Renal pelvis (tissue), 4 donors: Measurements from ENCODE around the gene KRTAP4-11. TPM values are rescaled to one million over a fixed set of nuclear protein-coding genes. Genes with fewer than 3 reads are reported as not detected.
"Not testable (repeated sequence)": the region's sequence is repeated elsewhere in the genome, so short reads cannot be mapped to it uniquely, and the experiment has no call there.

Experiments used
- DNase-seq: peaks from one replicate; pipeline ENCODE4 v3.0.0-alpha.2; 2013
- polyA plus RNA-seq, 3 donors: library from polyadenylated mRNA; unstranded; fragments of 120-200 nt; gene quantifications; one replicate each; pipeline ENCODE4 v1.2.1, GENCODE V29; 2013; ENCODE audit not compliant: insufficient read length in 3 of 3

KRTAP4-11 gene
- polyA plus RNA-seq, 3 donors, result not detected

GRCh38 chr17:41125064-41125463 lies 6.9 kb upstream of the KRTAP4-11 start:
- no peak for DNase-seq

DNA sequence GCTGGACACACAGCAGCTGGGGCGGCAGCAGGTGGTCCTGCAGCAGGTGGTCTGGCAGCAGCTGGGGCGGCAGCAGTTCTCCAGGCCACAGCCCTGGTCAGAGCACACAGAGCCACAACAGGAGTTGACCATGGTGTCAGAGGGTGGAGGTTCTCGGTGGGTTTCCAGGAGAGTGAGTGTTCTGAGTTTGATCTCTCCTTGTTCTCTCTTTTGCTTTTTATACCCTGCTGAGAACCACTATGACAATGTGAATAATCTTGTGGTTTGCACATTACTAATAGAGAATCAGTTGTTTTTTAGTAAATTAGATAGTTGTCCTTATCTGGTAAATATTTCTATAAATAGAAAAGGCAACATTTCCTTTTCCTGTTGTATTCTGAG lies 5.8 kb upstream of the KRTAP4-11 start, which contains the start of gene KRTAP4-12:
KRTAP4-12 (minus strand) TSS at position 192 of the 381 bp plus-strand sequence; CDS start at position 132, 60 bp downstream.
- not testable (repeated sequence) for DNase-seq

- DNase-seq, result not testable (repeated sequence)
Measured at GRCh38 chr17:41123292-41123990, 5.3 kb upstream of the KRTAP4-11 start.

GRCh38 chr17:41121742-41122141 lies 3.6 kb upstream of the KRTAP4-11 start:
- DNase-seq, result no peak

GRCh38 chr17:41119696-41120690 lies 1.8 kb upstream of the KRTAP4-11 start:
- not testable (repeated sequence) for DNase-seq

GRCh38 chr17:41118721-41119120 lies 548 bp upstream of the KRTAP4-11 start:
- DNase-seq, result no peak

DNA sequence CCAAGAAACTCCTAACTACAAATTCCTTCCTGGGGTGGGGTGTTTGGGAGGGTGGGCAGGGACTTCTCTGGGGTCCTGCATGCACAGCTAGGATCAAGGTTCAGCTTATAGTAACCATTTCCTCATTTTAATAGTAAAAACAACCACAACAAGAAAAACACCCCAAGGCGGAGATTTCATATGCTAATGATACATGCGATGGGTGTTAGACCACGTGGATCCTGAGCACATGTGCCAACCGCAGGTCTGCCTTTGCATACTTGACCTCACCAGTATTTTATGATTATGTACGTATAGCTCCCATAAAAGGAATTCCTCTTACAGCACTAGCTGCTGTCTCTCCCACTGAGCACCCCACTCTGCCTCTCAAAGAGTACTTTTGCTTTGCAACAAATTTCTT lies 1.9 kb downstream of the KRTAP4-11 start:
- no peak for DNase-seq

GRCh38 chr17:41111151-41111885 lies 6.9 kb downstream of the KRTAP4-11 start:
- DNase-seq, result no peak

DNA sequence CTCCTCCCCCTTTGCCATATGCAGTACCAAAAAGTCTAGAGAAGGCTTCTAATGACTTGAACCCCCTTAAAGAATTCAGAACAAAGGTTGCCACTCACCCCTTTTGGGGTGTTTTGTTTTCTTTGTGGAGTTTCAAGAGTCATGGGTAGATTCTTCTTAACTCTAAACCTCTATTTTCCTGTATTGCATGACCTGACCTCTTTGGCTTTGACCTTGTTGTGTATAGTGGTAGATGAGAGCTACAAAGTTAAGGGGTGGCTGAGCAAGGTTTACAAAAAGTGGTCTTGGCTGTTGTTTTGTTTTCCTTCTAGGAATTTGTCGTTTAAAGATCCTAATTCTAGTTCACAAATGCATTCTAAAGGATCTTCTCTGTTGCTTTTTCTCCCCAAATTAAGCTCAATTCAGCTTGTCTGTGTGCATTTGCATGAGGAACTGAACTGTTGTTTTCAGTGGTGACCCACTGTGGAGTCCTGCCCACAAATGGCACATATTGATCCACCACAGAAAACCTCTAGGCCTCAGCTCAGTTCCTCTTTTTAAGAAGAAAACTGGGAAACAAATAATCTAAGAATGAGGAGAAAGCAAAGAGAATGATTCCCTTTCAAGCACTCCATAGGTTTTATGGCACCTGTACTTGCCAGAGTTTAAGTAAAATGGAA lies 9.3 kb downstream of the KRTAP4-11 start:
- not testable (repeated sequence) for DNase-seq

DNA sequence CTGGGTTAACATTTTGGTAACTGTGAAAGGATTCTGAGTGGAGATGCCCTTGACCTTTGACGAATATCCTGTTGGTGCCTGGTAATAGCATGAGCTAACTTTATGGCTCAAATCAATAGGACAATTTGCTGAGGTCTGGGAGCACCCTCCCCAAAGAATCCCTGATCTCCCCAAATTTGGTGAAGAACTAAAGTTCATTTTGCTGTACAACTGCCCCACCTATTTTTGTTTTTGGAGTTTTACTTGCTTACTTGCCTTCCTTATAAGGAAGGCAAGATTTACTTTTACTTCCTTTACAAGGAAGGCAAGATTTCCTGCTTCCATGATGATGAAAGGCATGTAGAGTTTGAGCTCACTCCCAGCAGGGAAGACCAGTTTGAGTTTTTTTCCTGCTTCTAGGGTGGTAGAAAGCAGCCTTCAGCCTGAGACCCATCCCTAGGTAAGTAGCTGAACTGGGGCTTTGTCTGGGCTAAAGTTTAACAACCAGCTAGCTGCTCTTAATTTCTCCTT lies 10.2 kb downstream of the KRTAP4-11 start:
- no peak for DNase-seq

GRCh38 chr17:41105347-41105746 lies 12.8 kb downstream of the KRTAP4-11 start, which contains the start of gene KRTAP4-9:
TSS of gene KRTAP4-9 (plus strand) at chr17:41105389. CDS start at chr17:41105389, 0 bp downstream.
- not testable (repeated sequence) for DNase-seq

DNA sequence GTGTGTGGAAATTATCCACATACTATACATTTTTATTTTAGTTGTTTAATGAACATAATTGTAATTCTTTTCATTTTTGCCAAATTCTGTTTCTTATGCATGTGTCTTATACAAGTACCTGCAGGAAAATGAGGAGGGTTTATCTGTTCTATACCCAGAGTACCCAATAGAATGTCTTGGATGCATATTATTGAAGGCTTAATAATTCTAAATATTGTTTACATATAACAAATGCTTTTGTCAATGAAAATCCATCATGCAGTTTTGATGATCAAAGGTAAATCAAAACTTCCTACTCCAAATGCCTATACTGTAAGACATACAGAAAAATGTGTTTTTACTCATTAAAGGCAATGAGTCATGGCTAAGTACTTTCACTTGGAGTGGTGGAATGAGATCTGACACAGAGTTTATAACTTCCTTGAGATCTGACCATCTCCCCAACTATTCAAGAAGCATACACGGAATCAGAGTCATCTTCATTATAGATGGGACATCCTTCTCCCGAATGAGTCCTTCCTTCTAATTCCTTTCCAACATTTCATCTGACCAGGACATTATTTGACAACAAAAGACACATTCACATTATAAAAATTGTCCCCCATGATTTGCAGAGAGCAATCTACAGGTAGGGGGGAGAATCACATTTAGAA lies 13.7 kb downstream of the KRTAP4-11 start:
- not testable (repeated sequence) for DNase-seq

- no peak for DNase-seq
Measured at GRCh38 chr17:41103896-41104295, 14.3 kb downstream of the KRTAP4-11 start.

GRCh38 chr17:41101586-41102259 lies 16.4 kb downstream of the KRTAP4-11 start, which contains the start of gene KRTAP4-16:
TSS of gene KRTAP4-16 (minus strand) at chr17:41102209. CDS start at chr17:41102209, 0 bp downstream.
- no peak for DNase-seq

DNA sequence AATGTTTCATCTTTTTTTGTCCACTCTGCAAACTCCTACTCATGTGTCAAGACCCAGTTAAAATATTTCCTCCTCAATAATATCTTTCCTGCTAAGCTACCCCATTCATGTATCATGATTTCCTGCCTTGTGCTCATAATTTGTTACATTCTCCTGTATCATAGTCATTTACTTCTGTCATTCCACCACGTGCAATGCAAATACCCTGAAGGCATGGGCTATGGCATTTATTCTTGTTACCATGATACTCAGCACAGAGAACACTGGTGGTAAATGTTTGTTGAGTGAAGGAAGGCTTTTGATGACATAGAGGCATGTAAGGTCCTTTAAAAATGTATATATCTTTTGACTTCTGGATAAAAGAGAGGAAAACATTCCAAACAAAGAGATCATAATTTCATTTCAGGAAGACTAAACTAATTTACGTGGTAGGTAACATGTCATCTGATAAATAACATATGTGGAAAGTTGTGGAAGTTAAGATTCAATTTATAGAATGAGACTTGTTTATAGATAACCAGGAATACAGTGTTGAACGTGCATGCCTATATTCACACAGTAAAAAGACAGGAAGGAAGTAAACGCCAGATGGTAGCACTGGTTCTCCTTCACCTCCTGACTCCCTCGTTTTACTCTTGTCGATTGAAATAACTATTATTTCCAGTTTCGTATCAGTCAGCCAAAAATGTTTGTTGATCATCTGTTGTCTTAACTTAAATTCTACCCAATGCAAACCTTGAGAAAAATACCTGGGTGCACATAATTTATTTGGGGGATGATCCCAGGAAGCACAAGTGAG lies 18.3 kb downstream of the KRTAP4-11 start:
- not testable (repeated sequence) for DNase-seq

- no peak for DNase-seq
Measured at GRCh38 chr17:41098481-41098880, 19.7 kb downstream of the KRTAP4-11 start.

DNA sequence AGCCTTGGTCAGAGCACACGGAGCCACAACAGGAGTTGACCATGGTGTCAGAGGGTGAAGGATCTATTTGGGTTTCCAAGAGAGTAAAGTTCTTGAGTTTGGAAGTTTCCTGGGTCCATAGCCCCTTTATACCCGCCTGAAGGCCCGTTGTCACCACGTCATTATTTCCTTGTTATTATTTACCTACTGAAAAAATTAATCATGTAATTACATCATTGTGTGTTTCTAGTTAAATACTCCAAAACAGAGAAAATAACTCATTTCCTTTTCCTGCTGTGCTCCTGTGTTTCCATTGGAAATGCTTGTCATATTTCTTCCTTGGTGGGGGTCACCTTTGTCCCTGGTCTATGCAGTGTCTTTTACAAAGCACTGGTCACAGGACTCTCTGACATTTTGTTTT lies 20.1 kb downstream of the KRTAP4-11 start, which contains the start of gene KRTAP4-8:
KRTAP4-8 (minus strand) TSS at position 101 of the 400 bp plus-strand sequence; CDS start at position 43, 58 bp downstream.
- DNase-seq, result no peak

- DNase-seq, result no peak
Measured at GRCh38 chr17:41096055-41096454, 22.1 kb downstream of the KRTAP4-11 start.
